Posterior cingulate gyrus (tissue), 11 donors: ENCODE data around the gene MAST2.
"Not testable (repeated sequence)": the region's sequence is repeated elsewhere in the genome, so short reads cannot be mapped to it uniquely, and the experiment has no call there.

Experiments
- DNase-seq, 10 donors: peaks; one replicate each; pipeline versions ENCODE4 v3.0.0 to v3.0.0-alpha.2; 2020 to 2021; ENCODE audit warnings: mixed read lengths in 3 of 10
- intact Hi-C: fragments of 100-400 bp; cut with DNase I; formaldehyde crosslinking; loops from one replicate; pipeline ENCODE4 v1.15.1; 2023

MAST2 gene

DNA sequence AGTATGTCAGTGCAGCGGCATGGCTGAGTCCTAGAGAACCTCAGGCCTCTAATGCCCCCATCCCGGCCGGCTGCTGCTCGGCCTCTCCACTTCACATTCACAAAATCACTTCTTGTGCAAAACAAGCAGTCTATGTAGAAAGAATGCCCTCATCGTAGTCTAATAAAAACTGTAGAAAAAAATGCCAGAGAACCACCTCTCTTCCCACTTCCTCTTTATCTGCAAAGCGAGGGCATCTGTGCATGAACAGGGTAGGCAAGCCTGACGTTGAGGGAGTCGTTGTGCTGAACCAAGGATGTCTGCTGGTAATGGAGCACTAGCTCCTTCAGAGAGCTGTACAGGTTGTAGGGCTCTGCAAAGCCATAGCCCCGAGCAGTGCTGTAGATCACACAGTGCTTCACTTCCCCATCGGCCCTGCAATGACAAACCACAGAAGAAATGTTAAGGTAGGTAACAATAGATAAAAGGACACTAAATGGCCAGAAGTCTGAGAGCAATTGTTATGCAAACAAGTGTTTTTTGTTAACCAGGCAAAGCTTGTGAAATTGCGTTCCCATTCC is 240.1 kb downstream of the MAST2 start:
- no peak for DNase-seq

DNA sequence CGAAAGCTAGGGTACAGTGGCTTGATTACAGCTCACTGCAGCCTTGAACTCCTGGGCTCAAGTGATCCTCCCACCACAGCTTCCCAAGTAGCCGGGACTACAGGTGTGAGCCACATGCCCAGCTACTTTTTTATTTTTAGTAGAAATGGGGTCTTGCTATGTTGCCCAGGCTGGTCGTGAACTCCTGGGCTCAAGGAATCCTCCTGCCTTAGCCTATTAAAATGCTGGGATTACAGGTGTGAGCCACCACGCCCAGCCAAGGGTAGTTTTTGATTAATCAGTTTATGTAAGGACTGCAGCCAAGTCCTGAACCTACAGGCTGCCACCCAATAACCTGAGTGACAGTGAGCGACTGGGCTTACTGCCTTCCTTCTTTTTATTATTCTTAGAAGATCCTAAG is 240.7 kb downstream of the MAST2 start:
- no peak for DNase-seq
- intact Hi-C loops, result no loop called here

More for the DNA sequence above, 240.1 kb downstream of the MAST2 start:
- intact Hi-C loops, result no loop called here

DNA sequence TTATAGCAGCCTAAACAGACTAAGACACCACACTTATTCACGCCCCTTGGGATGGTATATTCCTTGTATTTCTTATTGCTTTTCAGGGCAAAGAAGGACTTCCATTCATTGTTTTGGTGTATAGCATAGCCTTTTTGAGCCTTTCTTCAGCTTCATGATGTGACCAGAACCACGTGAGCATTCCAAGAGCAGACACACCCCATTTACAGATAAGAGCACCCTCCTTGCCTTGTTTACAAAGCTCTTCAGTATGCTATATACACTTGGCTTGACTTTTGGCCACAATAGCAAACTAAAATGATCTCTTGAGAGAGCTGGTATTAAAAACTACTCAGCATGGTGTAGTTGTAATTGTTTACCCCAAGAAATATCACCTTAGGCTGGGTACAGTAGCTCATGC is 250.3 kb downstream of the MAST2 start:
- DNase-seq, result no peak
- intact Hi-C loops, result no loop called here

DNA sequence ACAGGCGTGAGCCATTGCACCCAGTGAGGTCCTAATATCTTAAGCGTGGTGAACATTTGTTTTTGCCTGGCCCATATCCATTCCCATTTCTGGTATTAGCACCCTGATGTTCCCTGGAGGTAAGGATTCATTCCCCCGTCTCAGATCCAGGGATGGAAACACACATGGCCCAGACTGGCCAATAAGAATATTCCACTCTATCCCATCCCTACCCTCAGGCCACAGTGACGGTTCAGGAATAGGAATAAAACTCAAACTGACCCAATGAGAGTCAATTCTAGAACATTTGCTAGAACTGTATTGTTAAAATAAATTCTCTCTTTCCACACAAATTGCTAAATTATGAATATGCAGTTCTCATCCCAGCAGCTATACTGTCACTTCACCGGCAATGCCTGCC is 252.9 kb downstream of the MAST2 start:
- DNase-seq, result no peak
- intact Hi-C loops, result no loop called here

DNA sequence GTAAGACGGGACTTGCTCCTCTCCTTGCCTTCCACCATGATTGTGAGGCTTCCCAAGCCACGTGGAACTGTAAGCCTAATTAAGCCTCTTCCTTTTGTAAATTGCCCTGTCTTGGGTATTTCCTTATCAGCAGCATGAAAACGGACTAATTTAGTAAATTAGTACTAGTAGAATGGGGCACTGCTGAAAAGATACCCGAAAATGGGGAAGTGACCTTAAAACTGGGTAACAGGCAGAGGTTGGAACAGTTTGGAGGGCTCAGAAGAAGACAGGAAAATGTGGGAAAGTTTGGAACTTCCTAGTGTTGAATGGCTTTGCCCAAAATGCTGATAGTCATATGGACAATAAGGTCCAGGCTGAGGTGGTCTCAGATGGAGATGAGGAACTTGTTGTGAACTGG is 253.8 kb downstream of the MAST2 start:
- intact Hi-C loops, DNase-seq: not testable (repeated sequence)

DNA sequence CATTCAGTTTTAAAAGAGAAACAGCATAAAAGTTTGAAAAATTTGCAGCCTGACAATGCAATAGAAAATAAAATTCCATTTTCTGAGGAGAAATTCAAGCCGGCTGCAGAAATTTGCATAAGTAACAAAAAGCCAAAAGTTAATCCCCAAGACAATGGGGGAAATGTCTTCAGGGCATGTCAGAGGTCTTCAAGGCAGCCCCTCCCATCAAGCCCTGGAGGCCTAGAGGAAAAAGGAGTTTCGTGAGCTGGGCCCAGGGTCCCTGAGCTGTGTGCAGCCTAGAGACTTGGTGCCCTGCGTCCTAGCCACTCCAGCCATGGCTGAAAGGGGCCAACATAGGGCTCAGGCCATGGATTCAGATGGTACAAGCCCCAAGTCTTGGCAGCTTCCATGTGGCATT is 254.4 kb downstream of the MAST2 start:
- intact Hi-C loops, result no loop called here
- no peak for DNase-seq

DNA sequence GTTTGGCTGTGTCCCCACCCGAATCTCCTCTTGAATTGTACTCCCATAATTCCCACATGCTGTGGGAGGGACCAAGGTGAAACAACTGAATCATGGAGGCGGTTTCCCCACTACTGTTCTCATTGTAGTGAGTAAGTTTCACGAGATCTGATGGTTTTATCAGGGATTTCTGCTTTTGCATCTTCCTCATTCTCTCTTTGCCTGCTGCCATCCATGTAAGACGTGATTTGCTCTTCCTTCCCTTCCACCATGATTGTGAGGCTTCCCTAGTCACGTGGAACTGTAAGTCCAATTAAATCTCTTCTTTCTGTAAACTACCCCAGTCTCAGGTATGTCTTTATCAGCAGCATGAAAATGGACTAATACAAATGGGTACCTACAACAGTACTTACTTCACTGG is 255.5 kb downstream of the MAST2 start:
- intact Hi-C loops, result no loop called here
- DNase-seq, result no peak

DNA sequence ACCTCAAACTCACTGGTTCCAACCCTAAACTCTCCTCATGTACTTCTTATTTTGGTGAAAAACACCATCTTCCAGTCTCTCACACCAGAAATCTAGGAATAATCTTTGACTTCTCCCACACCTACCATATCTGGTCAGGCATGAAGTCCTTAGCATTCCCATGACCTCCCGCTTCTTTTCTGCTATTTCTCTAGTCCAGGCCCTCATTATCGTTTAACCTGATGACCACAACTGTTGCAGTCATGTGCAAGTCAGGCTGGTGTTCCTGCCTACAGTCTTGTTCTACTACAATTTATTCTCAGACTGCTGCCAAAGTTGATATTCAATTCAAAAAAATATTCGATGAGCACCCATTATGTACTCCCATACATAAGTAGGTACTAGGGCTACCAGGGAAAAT is 257.7 kb downstream of the MAST2 start:
- no peak for DNase-seq
- intact Hi-C loops, result no loop called here

DNA sequence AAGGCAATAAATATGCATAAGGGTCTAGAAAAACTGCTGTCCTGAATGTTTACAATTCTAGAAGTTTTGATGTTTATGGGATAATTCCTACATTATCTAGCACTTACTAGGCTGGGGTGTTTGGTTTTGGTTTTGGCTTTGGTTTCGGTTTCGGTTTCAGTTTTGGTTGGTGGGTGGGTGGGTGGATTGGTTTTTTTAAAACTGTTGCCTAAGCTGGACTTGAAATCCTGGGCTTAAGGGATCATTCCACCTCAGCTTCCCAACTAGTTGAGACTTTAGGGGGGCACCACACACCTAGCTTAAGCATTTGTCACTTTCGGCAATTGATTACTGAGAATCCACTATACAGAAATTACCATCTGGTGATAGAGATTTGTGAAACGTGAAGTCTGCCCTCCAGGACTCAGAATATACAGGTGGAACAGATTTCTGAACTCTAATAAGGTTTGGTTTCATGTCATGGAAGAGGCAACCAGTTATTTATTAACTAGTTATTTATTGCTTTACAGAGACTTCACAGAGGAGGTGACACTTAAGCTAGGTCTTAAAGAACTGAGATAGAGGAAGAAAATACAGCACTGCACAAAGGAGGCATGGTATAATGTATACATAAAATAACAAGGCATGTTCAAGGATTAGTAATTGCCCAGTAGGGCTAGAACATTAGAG is 259.4 kb downstream of the MAST2 start:
- DNase-seq, result no peak
- intact Hi-C loops, result no loop called here

DNA sequence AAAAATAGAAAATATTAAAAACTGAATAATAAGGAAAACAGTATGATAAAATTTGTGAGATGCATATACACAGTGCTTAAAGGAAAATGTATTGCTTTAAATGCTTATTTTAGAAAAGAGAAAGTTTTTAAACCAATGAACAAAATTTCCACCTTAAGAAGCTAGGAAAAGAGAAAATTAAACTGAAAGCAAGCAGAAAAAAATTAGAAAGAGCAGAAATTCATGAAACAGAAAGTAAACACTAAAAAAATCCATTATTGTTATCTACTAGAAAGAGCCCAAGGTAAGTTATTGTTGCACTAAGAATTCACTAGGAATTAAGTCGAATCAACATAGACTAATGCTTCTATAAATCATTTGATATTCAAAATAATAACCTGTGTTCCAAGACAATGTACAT is 261.3 kb downstream of the MAST2 start:
- intact Hi-C loops, result no loop called here
- no peak for DNase-seq

DNA sequence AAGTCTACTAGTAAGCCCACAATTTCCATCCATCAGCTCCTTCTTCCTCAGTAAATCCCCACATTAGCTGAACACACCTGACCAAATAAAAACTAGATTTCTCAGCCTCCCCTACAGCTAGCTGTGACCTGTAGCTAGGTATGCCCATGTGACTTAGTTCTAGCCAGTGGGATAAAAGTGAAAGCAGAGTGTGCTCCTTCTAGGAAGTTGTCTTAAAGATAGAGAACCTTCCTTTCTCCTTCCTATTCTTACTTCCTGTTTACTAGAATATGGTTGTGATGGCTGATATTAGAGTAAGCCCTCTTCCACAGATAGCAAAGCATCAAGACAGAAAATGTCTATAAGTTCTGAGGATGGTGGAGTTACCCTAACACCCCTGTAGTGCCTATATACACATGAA is 262.0 kb downstream of the MAST2 start:
- DNase-seq, result no peak
- intact Hi-C loops, result no loop called here

DNA sequence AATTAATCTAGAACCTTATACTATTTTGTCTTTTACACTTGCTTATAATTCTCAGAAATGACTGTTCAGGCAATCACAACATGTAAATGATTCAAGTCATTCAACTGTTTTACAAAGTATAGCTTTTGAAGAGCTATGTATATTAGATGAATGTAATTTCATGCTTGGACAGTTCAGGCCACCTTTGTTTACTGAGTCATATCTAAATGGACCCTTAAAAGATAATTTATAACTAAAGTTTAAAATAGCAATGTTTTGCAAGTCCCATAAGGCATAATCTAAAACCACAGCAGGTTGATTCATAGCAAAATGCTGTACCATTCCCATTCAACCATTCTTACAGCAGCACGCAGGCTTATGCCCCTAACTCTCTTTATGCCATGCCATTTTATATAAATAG is 264.2 kb downstream of the MAST2 start:
- DNase-seq, result no peak
- intact Hi-C loops, result no loop called here

DNA sequence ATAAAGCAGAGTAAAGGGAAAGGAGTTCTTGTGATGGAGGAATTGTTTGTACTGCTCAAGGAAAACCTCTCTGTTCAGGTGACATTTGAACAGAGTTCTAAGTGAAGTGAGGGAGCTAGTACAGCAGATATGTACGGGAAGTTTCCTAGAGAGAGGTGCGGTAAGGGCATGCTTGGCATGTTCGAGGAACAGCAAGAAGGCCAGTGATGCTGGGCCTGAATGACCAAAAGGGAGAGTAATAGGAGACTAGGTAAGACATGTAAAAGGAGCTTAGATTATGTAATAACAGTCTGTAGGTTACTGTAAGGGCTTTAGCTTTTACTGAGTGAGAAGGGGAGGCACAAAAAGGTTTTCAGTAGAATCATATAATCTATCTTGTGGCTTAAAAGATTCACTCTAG is 265.1 kb downstream of the MAST2 start:
- no peak for DNase-seq
- intact Hi-C loops, result no loop called here

DNA sequence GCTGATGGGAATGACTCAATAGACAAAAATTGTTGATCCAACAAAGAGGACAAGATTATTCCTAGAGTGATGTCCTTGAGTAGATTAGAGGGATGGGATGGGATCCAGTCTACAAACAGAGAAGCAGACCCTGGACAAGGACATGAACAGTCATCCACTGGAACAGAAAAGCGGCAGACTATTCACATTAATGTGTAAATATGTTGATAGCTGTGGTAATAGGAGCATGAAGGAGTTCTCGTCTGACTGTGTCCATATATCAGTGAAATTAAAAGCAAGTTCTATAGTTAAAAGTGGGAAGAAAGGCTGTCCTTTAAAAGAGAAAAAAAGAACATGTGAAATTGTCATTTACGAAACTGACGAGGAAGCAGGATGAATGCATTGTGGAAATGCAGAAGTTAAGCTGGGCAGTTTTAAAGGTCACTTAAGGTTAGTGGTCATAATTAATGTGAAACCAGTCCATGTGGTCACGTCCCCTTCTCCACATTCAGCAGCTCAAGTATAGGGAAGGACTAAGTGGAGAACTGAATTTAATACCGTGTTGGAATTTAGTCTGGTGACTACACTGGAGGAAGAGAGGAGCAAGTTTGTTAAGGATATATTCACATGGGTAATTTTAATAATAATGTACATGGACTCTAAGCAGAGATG is 266.9 kb downstream of the MAST2 start:
- intact Hi-C loops, result no loop called here
- no peak for DNase-seq

DNA sequence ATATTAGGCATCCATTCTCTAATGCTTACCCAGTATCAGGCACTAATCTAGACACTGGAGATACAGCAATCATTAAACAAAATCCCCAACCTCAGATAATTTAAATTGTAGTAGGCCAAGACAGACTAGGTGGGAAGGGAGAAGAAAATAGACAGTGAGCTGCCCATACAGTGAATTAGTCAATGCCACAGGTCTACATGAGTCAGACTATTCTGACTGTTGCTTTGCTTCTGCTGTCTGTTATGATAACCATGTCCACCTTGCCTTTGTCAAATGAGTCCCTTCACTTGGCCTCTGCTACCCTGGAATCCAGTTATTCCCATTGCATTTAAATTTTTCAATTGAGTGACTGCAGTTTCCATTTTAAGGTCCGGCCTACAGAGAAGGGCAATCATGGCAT is 269.6 kb downstream of the MAST2 start:
- DNase-seq, result no peak
- intact Hi-C loops, result no loop called here

DNA sequence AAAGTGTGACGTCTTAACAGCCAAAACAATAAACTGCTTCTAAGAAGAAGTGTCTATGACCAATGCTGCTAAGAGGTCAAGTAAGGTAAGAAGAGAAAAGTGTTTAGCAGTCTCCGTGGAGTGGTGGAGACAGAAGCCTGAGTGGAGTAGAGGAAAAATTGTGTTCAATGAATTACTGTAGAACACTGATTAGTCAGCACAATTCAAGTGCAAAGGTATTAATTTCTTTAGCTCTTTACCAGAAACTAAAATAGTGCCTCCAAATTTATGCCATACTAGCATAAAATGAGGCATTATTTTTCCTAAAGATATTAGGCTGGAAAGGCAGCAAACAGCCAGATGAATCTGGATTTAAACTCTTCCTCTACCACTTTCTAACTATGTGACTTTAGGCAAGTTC is 272.9 kb downstream of the MAST2 start:
- intact Hi-C loops, result no loop called here
- no peak for DNase-seq

DNA sequence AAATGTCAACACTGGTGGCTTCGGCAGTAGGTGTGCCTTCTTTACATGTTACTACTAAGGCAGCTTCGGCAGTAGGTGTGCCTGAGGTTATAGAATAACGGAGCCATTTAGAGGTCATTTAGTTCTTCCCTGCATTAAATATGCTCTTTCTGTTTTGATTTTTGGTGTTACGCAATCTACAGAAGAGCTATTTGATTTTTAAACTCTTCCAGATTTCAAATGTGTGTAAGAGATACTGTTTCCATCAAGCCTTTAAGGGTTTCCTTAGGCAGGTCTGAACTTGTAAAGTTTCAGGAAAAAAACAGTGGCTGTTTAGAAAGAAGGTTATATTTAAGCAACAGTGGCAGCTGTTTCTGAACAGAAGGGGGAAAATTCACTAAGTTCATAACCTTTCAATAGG is 274.2 kb downstream of the MAST2 start:
- intact Hi-C loops, result no loop called here
- DNase-seq, result no peak

DNA sequence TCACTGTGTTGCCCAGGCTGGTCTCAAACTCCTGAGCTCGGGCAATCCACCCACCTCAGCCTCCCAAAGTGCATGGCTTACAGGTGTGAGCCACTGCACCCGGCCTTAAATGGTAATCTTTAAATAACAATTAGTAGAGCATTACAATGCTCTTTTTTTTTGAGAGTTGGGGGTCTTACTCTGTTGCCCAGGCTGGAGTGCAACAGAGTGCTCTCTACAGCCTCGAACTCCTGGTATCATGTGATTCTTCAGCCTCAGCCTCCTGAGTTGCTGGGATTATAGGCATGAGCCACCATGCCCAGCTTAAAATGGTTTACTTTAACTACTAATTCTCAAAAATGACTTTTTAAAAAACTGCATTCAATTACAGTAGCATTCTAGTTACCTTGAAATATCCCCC is 276.8 kb downstream of the MAST2 start:
- intact Hi-C loops, result no loop called here

DNA sequence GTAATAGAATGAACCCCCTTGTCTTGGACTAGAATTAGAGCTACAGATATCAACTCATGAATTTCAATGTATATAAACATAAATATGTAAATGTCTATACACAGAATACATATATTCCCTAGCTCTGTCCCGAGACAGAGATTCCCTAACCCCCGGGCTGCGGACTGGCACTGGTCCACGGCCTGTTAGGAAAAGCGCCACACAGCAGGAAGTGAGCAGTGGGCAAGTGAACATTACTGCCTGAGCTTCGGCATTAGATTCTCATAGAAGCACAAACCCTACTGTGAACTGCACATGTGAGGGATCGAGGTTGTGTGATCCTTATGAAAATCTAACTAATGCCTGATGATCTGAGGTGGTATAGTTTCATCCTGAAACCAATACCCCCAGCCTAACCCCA is 277.8 kb downstream of the MAST2 start:
- intact Hi-C loops, result no loop called here
- no peak for DNase-seq

More for the DNA sequence above, 276.8 kb downstream of the MAST2 start:
- DNase-seq, result no peak

DNA sequence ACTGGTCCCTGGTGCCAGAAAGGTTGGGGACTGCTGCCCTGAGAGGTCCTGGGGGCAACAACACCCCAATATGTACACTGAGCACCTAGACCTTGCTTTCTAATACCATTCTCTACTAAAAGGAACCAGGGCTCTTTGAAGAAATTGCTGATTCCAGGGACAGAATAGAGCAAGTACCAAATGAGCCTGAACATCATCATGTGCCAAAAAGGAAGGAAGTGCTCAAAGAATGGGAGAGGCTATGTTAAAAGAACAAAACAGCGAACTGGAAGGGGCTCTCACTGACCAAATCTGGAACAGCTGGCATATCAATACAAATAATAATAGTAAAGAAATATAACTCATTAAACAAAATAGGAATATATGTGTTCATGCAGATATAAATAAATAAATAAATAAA is 278.2 kb downstream of the MAST2 start:
- intact Hi-C loops, result no loop called here

DNA sequence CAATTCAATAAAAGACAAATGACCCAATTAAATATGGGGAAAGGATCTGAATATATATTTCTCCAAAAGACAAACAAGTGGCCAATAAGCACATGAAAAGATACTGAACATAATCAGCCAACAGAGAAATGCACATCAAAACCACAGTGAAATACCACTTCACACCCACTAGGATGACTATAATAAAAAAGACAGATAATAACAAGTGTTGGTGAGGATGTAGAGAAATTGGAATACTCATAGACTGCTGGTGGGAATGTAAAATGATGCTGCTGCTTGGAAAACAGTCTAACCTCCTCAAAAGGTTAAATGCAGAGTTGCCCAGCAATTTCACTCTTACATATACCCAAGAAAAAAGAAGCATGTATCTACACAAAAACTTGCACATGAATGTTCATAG is 280.2 kb downstream of the MAST2 start:
- no peak for DNase-seq
- intact Hi-C loops, result no loop called here

More for the DNA sequence above, 278.2 kb downstream of the MAST2 start:
- DNase-seq, result no peak
